Measurements from ENCODE around the gene TEX11.

GRCh38 chrX:70480660-70481018 lies 427.9 kb downstream of the TEX11 start:
- no peak for TF ChIP-seq CTCF (IDR thresholded peaks at IDR 0.05 in 2 of 3, conservative IDR thresholded peaks at IDR 0.05 in 1 of 3; ENCODE audit: insufficient read depth in 2 of 3, low read depth in 1 of 3, low read length in 3 of 3)
- no peak for TF ChIP-seq EZH2 (IDR thresholded peaks at IDR 0.05; ENCODE audit: borderline replicate concordance, low read depth, low read length)
- TF ChIP-seq THRA (IDR thresholded peaks at IDR 0.05) = no peak
- no peak for TF ChIP-seq GABPA (tag; conservative IDR thresholded peaks at IDR 0.05; ENCODE audit: low read depth)
- TF ChIP-seq BRCA1 (IDR thresholded peaks at IDR 0.05) = no peak
- TF ChIP-seq BRCA1 (CRISPR knock-in tag; IDR thresholded peaks at IDR 0.05) = no peak
- no peak for TF ChIP-seq KDM1A (IDR thresholded peaks at IDR 0.05)
- TF ChIP-seq ZNF277 (CRISPR knock-in tag; IDR thresholded peaks at IDR 0.05; ENCODE audit: borderline replicate concordance) = no peak
- no peak for TF ChIP-seq KLF13 (tag; IDR thresholded peaks at IDR 0.05; ENCODE audit: borderline replicate concordance, low read depth)
- no peak for TF ChIP-seq CHD4 (IDR thresholded peaks at IDR 0.05; ENCODE audit: insufficient read depth, insufficient replicate concordance, low read depth, low read length, poor library complexity, severe bottlenecking)
- no peak for TF ChIP-seq ATF3 (IDR thresholded peaks at IDR 0.05)
- TF ChIP-seq ATF3 (CRISPR knock-in tag; conservative IDR thresholded peaks at IDR 0.05) = no peak
- no peak for TF ChIP-seq ETV6 (IDR thresholded peaks at IDR 0.05; ENCODE audit: borderline replicate concordance in 1 of 2, low read depth in 2 of 2, low read length in 1 of 2)
- no peak for TF ChIP-seq ETV6 (CRISPR knock-in tag; IDR thresholded peaks at IDR 0.05; ENCODE audit: borderline replicate concordance)
- TF ChIP-seq THRB (CRISPR knock-in tag; conservative IDR thresholded peaks at IDR 0.05) = no peak
- TF ChIP-seq NFIX (CRISPR knock-in tag; IDR thresholded peaks at IDR 0.05; ENCODE audit: low read depth) = no peak

Measured in K562 (cell line).